A204.1 (cell line): ENCODE results near the gene FARS2.
"Not testable (repeated sequence)": the region's sequence is repeated elsewhere in the genome, so short reads cannot be mapped to it uniquely, and the experiment has no call there.

ENCODE experiments used
- FAIRE-seq: peaks from 2 replicates; lab custom pipeline; 2012; peaks lifted over from hg19 to GRCh38; lab: Jason Lieb, UNC

The FARS2 gene

GRCh38 chr6:5540370-5540769 lies 279.1 kb downstream of the FARS2 start:
- FAIRE-seq = no peak

- no peak for FAIRE-seq
These were observed 279.7 kb downstream of the FARS2 start for GRCh38 chr6:5541025-5541424.

- no peak for FAIRE-seq
These were observed 280.6 kb downstream of the FARS2 start for GRCh38 chr6:5541751-5542432.

- no peak for FAIRE-seq
These were observed 286.2 kb downstream of the FARS2 start for GRCh38 chr6:5547556-5547955.

- no peak for FAIRE-seq
These were observed 289.3 kb downstream of the FARS2 start for GRCh38 chr6:5550631-5551030.

GRCh38 chr6:5552243-5552642 lies 290.9 kb downstream of the FARS2 start:
- FAIRE-seq = no peak

- FAIRE-seq = no peak
These were observed 292.5 kb downstream of the FARS2 start for GRCh38 chr6:5553767-5554166.

GRCh38 chr6:5554226-5554625 lies 292.9 kb downstream of the FARS2 start:
- FAIRE-seq = no peak

- no peak for FAIRE-seq
These were observed 294.7 kb downstream of the FARS2 start for GRCh38 chr6:5556011-5556410.

- FAIRE-seq = no peak
These were observed 296.2 kb downstream of the FARS2 start for GRCh38 chr6:5557506-5557905.

GRCh38 chr6:5559651-5560050 lies 298.3 kb downstream of the FARS2 start:
- FAIRE-seq = no peak

- no peak for FAIRE-seq
These were observed 301.0 kb downstream of the FARS2 start for GRCh38 chr6:5562277-5562676.

- FAIRE-seq = no peak
These were observed 301.8 kb downstream of the FARS2 start for GRCh38 chr6:5563086-5563485.

- not testable (repeated sequence) for FAIRE-seq
These were observed 303.4 kb downstream of the FARS2 start for GRCh38 chr6:5564746-5565145.

GRCh38 chr6:5565971-5566370 lies 304.7 kb downstream of the FARS2 start:
- no peak for FAIRE-seq

- FAIRE-seq = no peak
These were observed 305.4 kb downstream of the FARS2 start for GRCh38 chr6:5566718-5567117.

GRCh38 chr6:5567352-5567751 lies 306.0 kb downstream of the FARS2 start:
- FAIRE-seq = no peak

GRCh38 chr6:5567890-5568289 lies 306.6 kb downstream of the FARS2 start:
- no peak for FAIRE-seq

- no peak for FAIRE-seq
These were observed 308.2 kb downstream of the FARS2 start for GRCh38 chr6:5569491-5569890.

GRCh38 chr6:5570641-5571040 lies 309.3 kb downstream of the FARS2 start:
- FAIRE-seq = no peak

GRCh38 chr6:5580736-5581581 lies 319.6 kb downstream of the FARS2 start:
- no peak for FAIRE-seq

- no peak for FAIRE-seq
These were observed 321.4 kb downstream of the FARS2 start for GRCh38 chr6:5582762-5583161.

- FAIRE-seq = no peak
These were observed 322.2 kb downstream of the FARS2 start for GRCh38 chr6:5583528-5583927.

- no peak for FAIRE-seq
These were observed 322.8 kb downstream of the FARS2 start for GRCh38 chr6:5584078-5584482.
